ENCODE data around the gene QSOX2.

The QSOX2 gene

DNA sequence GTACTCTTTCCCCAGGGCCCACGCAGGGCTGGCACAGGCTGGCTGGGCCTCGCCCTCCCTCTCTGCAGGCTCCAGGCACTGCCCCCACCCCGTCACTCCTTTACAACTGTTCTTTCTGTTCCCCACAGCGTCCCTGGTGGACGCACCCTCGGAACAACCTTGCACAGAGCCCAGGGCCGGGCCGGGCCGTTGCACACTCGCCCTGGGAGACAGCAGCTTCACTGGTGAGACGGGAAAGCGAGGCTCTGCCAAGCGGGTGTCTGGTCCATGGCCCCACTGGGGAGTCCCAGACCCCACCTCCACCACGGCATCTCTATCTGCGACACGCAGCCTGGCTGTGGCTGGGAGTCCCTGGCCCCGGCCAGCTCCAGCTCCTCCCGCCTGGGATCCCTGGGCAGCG lies 18.4 kb upstream of the QSOX2 start:
- no peak for FAIRE-seq

DNA sequence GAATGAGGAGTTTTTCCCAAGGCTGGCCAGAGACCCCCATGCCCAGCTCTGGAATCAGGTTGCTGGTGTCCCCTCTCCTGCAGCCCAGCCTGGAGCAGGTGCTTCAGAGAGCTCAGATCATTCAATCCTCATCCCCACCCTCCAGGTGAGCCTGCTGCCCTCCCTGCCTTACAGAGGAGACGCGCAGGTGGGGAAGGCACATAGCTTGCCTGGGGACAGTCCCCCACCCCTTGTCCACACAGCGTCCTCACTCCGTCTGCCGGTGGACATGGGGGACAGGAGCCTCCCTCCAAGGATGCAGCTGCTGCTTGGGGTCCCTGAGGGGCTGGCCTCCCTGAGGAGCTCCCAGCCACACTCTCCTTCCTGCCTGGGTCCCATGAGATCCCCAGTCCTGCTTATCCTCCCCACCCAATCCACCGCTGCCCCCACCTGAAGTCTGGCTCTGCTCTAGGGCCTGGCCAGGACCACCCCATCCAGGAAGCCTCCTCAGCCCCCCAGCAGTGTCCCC lies 17.1 kb upstream of the QSOX2 start:
- FAIRE-seq = no peak

GRCh38 chr9:136261686-136262430 lies 16.2 kb upstream of the QSOX2 start:
- FAIRE-seq = no peak

- no peak for FAIRE-seq
Measured at GRCh38 chr9:136260936-136261472, 15.4 kb upstream of the QSOX2 start.

- no peak for FAIRE-seq
Measured at GRCh38 chr9:136260521-136260920, 14.9 kb upstream of the QSOX2 start.

DNA sequence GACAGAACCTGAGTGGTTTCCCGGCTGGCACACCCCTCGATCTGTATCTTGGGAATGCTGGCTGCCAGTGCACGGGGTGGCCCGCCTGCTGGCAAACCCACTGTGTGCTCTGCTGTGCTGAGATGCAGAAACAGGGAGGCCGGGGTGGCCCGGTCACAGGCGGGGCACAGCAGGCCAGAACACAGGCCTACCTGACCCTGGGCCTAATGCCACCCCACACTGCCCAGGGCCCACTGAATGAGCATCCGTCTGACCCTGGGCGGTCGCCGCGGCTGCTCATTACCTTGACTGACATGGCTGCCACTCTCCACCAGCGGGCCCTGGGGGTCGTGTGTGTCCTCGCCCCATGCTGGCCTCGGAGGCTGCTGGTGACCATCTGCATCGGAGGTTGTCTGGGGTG lies 14.2 kb upstream of the QSOX2 start:
- no peak for FAIRE-seq

DNA sequence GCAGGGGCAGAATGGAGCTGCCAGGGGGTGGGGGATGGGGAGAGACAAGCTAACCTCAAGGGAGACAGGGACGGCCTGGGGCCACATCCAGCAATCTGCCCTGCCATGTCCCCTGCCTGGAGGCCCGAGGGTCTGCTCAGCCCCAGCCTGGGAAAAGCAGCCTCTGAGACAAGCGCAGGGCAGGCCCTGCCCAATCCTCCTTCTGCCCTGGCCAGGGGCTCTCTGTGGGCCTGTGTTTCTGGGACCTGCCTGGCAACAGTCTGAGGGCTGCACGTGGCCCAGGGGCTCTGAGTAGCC lies 13.9 kb upstream of the QSOX2 start:
- no peak for FAIRE-seq

DNA sequence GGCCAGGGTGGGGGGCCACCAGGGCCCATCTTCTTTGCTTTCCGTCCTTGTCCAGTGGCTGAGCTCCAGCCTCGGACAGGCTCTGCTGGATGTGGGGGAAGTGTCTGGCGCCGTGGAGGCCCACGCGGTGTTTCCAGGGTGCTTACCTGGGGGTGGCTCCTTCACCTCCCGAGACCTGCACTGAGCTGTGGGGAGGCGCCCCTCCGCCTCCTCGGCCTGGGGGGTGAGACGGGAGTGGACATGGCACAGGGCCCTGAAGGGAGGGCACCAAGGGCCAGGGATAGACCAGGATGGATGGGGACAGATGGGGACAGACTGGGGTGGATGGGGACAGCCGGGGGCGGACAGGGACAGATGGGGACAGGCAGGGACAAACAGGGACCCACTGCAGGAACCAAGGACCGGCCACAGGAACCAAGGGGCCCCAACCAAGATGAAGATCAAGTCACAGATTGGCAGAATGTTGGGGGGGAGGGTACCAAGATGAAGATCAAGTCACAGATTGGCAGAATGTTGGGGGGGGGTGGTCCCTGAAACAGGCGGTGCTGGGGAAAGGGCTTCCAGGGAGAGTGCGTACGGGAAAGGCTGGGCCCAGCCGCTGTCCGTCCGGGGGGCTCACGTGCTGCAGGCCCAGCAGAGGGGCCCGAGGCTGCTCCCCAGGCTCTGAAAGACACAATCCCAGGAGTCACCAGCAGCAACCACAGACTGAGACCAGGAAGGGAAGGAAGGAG lies 13.3 kb upstream of the QSOX2 start:
- FAIRE-seq = no peak

GRCh38 chr9:136258299-136258625 lies 12.7 kb upstream of the QSOX2 start:
- FAIRE-seq = no peak

GRCh38 chr9:136257381-136258298 lies 12.0 kb upstream of the QSOX2 start:
- no peak for FAIRE-seq

- no peak for FAIRE-seq
Measured at GRCh38 chr9:136255896-136256890, 10.6 kb upstream of the QSOX2 start.

- no peak for FAIRE-seq
Measured at GRCh38 chr9:136255166-136255538, 9.5 kb upstream of the QSOX2 start.

DNA sequence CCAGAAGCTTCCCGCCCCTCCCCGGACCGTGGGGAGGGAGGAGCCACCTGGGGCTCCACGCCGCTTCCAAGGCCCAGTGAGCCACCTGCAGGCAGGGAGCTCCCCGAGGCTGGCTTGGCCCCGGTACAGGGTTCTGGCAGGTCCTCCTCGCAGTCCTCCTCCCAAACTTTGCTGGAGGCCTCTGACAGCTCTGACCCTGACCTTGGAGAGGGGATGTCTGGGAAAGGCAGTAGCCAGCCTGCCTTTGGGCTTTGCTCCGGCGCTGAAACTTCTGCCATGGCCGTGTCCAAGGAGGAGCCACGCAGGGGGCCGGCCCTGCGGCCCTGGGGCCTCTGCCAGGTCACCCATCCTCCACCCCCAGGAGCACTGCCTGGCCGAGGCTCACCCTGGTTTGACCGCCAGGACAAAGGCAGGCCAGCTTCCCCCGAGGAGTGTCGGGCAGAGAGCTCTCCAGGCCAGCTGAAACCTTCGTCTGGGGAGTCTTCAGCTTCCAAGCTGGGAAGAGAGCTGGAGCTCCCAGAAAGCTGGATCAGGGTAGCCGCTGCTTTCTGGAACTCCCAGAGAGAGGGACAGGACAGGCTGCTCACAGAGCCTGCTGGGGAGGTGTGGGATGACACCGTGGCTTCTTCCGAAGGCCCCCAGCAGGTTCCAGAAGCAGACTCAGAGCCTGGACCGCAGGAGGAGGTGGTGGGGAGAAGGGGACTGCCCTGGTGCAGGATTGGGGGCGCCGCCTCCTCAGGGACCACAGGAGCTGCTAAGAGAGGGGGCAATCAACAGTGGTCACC lies 9.0 kb upstream of the QSOX2 start:
- no peak for FAIRE-seq

DNA sequence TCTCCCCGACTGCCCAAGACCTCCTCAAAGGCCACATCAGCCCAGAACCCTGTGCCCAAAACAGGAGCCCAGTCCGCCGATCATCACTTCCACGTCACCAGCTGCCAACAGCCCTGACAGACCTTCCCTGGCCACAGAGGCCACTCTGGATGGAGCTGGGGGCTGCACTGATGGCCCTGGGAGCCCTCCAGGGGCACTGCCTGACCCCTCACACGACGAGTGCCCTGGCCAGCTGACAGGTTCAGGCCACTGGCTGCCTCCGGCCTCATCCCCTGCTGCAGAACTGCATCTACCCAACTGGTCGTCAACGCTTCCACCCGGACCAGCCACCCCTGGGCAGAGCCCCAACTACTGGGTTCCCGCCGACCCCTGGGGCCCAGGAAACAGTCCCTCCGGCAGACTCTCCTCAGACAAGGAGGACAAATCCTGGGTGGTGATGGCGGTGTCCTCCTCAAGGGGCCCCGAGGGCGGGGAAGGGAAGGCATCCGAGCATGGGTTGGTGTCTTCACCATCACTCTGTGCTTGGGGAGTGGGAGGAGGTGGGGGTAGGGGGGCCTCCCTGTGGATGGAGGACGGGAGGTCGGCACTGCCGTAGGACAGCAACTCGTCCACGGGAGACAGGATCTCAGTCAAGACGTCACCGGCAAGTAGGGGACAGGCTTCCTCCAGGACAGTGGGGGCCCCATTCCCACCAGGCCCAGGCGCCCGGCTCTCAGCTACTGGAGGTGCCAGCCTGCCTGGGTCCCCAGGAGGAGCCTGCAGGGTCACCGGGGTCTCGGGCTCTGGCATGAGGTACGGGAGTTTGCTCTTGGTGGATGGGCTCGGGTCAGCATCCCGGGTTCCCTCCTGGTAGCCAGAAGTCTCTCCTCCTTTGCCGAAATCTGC lies 7.9 kb upstream of the QSOX2 start:
- FAIRE-seq = no peak

DNA sequence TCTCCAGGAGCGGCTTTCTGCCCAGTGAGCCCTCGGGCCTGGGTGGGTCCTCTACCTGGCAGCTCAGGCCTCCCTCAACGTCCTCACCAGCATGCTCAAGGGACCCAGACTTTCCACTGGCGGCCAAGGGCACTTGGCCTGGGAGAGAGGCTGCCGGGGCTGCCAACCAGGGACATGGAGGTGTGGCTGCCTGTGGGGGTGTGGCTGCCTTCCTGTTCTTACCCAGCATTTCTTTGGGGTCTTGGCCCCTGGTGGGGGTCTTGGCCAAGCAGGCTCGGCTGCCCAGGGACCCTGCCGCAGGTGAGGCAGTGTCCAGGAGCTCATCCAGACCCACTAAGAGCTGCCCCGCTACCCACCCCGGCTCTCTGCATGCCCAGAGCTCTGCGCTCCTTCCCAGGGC lies 7.2 kb upstream of the QSOX2 start:
- FAIRE-seq = no peak

DNA sequence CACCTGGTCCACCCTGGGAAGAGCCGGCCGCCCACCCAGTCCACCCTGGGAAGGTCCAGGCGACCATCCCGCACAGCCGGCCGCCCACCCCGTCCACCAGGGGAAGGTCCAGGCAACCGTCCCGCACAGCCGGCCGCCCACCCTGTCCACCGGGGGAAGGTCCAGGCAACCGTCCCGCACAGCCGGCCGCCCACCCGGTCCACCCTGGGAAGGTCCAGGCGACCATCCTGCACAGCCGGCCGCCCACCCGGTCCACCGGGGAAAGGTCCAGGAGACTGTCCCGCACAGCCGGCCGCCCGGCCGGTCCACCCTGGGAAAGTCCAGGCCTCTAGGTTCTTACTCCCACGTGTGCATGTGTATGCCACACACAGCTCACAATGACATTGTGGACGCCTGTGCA lies 6.7 kb upstream of the QSOX2 start:
- FAIRE-seq = no peak

DNA sequence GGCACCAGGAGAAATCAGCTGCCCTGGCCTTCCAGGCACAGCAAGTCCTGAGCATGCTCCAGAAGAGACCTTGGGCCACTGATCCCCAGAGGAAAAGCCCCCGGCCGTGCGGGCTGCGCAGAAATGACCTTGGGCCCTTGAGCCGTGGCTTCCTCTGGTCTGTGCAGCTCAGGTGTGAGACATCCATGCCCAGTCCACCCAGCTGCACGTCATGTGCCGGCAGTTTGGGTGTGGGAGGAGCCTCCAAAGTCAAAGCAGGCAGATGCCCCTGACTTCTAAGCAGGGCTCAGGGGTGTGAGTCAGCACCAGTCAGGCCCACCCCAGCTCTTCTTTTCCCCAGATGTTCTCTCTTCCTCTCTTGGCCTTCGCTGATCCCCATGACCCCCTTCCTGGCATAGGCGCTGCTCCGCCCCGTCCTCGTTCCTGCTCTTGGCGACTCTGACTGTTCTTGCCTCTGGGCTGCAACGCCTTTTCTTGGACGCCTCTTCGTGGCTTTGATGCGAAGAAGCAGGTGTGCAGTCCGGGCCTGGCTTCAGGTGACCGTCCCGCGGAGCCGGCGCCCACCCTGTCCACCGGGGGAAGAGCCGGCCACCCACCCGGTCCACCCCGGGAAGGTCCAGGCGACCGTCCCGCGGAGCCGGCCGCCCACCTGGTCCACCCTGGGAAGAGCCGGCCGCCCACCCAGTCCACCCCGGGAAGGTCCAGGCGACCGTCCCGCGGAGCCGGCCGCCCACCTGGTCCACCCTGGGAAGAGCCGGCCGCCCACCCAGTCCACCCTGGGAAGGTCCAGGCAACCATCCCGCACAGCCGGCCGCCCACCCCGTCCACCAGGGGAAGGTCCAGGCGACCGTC lies 5.9 kb upstream of the QSOX2 start:
- FAIRE-seq = no peak

- no peak for FAIRE-seq
Measured at GRCh38 chr9:136250676-136251075, 5.1 kb upstream of the QSOX2 start.

GRCh38 chr9:136249877-136250559 lies 4.4 kb upstream of the QSOX2 start:
- FAIRE-seq = no peak

All from G401.6 (cell line).